A549 (cell line): Measurements from ENCODE around the gene SMAP1.

Experiments
- CEBPB ChIP-seq, 2 experiments: fragments of >200 bp in 1 of 2; sonication (Bioruptor Twin) in 1 of 2; formaldehyde crosslinking in 1 of 2; IDR thresholded peaks; 2 replicates each; pipeline ENCODE4 v1.6.1; 2012 to 2016
- CHD4 ChIP-seq: fragments of 200-600 bp; sonication (generic); IDR thresholded peaks from 2 replicates; pipeline ENCODE4 v1.6.1; 2016; ENCODE audit warnings: antibody characterized with exemption, mild to moderate bottlenecking, borderline replicate concordance
- ESRRA ChIP-seq: fragments of 150-350 bp; IDR thresholded peaks from 2 replicates; pipeline ENCODE4 v1.6.1; 2014; ENCODE audit warnings: mild to moderate bottlenecking, low read length, borderline replicate concordance
- HMGXB4 ChIP-seq: fragments of 250-450 bp; sonication (Bioruptor Pico); IDR thresholded peaks from 2 replicates; pipeline ENCODE4 v1.5.0; 2021; ENCODE audit warnings: mild to moderate bottlenecking, moderate library complexity, borderline replicate concordance
- JUN ChIP-seq, 2 experiments: fragments of >200 bp; sonication (Bioruptor Twin); formaldehyde crosslinking; IDR thresholded peaks; 2 replicates in 1 of 2; 3 replicates in 1 of 2; pipeline ENCODE4 v1.6.1; 2016 to 2017
- PHF8 ChIP-seq: fragments of 200-600 bp; sonication (generic); IDR thresholded peaks from 2 replicates; pipeline ENCODE4 v1.6.1; 2016; ENCODE audit warnings: low read depth, mild to moderate bottlenecking, antibody characterized with exemption, moderate library complexity, borderline replicate concordance
- POLR2A ChIP-seq: IDR thresholded peaks from 2 replicates; pipeline ENCODE4 v1.6.1; 2012; ENCODE audit warnings: mild to moderate bottlenecking, low read length
- RFX5 ChIP-seq: fragments of 450-650 bp; IDR thresholded peaks from 2 replicates; pipeline ENCODE4 v1.7.1; 2014; ENCODE audit warnings: antibody characterized with exemption, mild to moderate bottlenecking, moderate library complexity
- SMC3 ChIP-seq: fragments of >200 bp; sonication (Bioruptor Twin); formaldehyde crosslinking; IDR thresholded peaks from 3 replicates; pipeline ENCODE4 v1.6.1; 2018; ENCODE audit warnings: inconsistent platforms
- ZFP36 ChIP-seq: fragments of 450-650 bp; IDR thresholded peaks from 2 replicates; pipeline ENCODE4 v1.6.1; 2014; ENCODE audit warnings: borderline replicate concordance; ENCODE audit not compliant: partially characterized antibody
- TF ChIP-seq, protein P1 (sequence below): fragments of >200 bp; sonication (Bioruptor Twin); formaldehyde crosslinking; IDR thresholded peaks from 3 replicates; pipeline ENCODE4 v1.5.1; 2016
- TF ChIP-seq, protein P2 (sequence below): fragments of 200-600 bp; sonication (generic); IDR thresholded peaks from 2 replicates; pipeline ENCODE4 v1.6.1; 2016; ENCODE audit warnings: antibody characterized with exemption, mild to moderate bottlenecking, moderate library complexity

DNA sequence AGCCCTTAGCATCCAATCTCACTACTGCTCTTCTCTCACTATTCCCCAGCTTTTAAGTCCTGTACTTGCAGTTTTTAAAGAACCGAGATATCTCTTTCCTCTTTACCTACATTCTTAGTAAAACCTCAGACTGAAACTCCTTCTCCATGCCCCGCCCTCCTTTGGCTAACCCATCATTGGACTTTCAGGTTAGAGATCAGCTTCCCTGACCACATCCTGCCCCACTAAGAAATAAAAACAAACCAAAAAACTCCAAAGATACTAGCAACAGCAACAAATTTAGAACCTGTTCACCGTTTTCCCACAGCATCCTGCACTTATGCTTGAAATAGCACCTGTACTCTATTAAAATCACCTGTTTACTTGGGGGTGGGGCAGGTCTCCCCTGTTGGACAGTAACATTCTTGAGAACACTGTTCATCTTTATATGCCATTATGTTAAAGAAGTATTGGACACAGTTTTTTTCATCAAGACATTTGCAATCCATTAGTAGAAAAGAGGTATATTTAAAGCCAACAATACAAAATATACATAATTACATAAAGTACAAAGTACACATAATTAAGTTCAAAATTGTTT, 16.3 kb upstream of the SMAP1 start:
- TF ChIP-seq, protein P1, sequence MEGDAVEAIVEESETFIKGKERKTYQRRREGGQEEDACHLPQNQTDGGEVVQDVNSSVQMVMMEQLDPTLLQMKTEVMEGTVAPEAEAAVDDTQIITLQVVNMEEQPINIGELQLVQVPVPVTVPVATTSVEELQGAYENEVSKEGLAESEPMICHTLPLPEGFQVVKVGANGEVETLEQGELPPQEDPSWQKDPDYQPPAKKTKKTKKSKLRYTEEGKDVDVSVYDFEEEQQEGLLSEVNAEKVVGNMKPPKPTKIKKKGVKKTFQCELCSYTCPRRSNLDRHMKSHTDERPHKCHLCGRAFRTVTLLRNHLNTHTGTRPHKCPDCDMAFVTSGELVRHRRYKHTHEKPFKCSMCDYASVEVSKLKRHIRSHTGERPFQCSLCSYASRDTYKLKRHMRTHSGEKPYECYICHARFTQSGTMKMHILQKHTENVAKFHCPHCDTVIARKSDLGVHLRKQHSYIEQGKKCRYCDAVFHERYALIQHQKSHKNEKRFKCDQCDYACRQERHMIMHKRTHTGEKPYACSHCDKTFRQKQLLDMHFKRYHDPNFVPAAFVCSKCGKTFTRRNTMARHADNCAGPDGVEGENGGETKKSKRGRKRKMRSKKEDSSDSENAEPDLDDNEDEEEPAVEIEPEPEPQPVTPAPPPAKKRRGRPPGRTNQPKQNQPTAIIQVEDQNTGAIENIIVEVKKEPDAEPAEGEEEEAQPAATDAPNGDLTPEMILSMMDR, result no peak
- TF ChIP-seq POLR2A, result no peak
- TF ChIP-seq, protein P2, sequence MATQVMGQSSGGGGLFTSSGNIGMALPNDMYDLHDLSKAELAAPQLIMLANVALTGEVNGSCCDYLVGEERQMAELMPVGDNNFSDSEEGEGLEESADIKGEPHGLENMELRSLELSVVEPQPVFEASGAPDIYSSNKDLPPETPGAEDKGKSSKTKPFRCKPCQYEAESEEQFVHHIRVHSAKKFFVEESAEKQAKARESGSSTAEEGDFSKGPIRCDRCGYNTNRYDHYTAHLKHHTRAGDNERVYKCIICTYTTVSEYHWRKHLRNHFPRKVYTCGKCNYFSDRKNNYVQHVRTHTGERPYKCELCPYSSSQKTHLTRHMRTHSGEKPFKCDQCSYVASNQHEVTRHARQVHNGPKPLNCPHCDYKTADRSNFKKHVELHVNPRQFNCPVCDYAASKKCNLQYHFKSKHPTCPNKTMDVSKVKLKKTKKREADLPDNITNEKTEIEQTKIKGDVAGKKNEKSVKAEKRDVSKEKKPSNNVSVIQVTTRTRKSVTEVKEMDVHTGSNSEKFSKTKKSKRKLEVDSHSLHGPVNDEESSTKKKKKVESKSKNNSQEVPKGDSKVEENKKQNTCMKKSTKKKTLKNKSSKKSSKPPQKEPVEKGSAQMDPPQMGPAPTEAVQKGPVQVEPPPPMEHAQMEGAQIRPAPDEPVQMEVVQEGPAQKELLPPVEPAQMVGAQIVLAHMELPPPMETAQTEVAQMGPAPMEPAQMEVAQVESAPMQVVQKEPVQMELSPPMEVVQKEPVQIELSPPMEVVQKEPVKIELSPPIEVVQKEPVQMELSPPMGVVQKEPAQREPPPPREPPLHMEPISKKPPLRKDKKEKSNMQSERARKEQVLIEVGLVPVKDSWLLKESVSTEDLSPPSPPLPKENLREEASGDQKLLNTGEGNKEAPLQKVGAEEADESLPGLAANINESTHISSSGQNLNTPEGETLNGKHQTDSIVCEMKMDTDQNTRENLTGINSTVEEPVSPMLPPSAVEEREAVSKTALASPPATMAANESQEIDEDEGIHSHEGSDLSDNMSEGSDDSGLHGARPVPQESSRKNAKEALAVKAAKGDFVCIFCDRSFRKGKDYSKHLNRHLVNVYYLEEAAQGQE, result no peak
- TF ChIP-seq JUN (IDR thresholded peaks at IDR 0.05), result no peak
- no peak for TF ChIP-seq RFX5
- TF ChIP-seq HMGXB4, result no peak
- no peak for TF ChIP-seq SMC3
- no peak for TF ChIP-seq PHF8
- TF ChIP-seq ZFP36, result no peak
- TF ChIP-seq CHD4, result no peak
- no peak for TF ChIP-seq CEBPB (IDR thresholded peaks at IDR 0.05)
- no peak for TF ChIP-seq ESRRA
